Activated CD8-positive, alpha-beta T cell treated with anti-CD3 and anti-CD28 coated beads, Interleukin-2, amount 10 ng/mL, durations not matched to agents 7 days and 5 days (primary cell): ENCODE measurements around the gene SUSD6. TPM values are rescaled to one million over a fixed set of nuclear protein-coding genes. Genes with fewer than 3 reads are reported as not detected.

Source experiments
- ATAC-seq: fragments of 150-1000 bp; cut with Tn5 transposase; one replicate; pipeline ENCODE4 v1.10.0; 2021; ENCODE audit warnings: moderate library complexity
- CTCF ChIA-PET: fragments of 350-600 bp; sonication (Branson Sonifier 250); formaldehyde crosslinking; loops from one replicate; lab custom pipeline; 2021; ENCODE audit warnings: antibody characterized with exemption; lab: Charles Lee
- POLR2A ChIA-PET: fragments of 350-600 bp; sonication (Branson Sonifier 250); formaldehyde crosslinking; loops from one replicate; lab custom pipeline; 2021; ENCODE audit warnings: antibody characterized with exemption; lab: Charles Lee
- DNase-seq: peaks from one replicate; pipeline ENCODE4 v3.0.0-alpha.2; 2020
- H3K27ac Mint-ChIP-seq: one replicate; pipeline ENCODE4 v1.8.0; 2021; ENCODE audit warnings: mild to moderate bottlenecking, mixed read lengths
- H3K27me3 Mint-ChIP-seq: one replicate; pipeline ENCODE4 v1.8.0; 2021; ENCODE audit warnings: low read depth, mixed read lengths
- H3K36me3 Mint-ChIP-seq: one replicate; pipeline ENCODE4 v1.8.0; 2021; ENCODE audit warnings: low read depth, mixed read lengths
- H3K4me1 Mint-ChIP-seq: one replicate; pipeline ENCODE4 v1.8.0; 2021; ENCODE audit warnings: low read depth, mixed read lengths
- H3K4me3 Mint-ChIP-seq: one replicate; pipeline ENCODE4 v1.8.0; 2021; ENCODE audit warnings: mild to moderate bottlenecking, mixed read lengths
- H3K9me3 Mint-ChIP-seq: one replicate; pipeline ENCODE4 v1.8.0; 2022; ENCODE audit warnings: mixed read lengths; ENCODE audit not compliant: insufficient read depth
- total RNA-seq, 2 experiments: library from RNA; stranded (reverse); gene quantifications; one replicate each; pipeline ENCODE4 v1.2.3, GENCODE V29; 2021

Gene SUSD6
- total RNA-seq, 2 experiments from 2014 or later: 40.0 to 43.1 TPM

GRCh38 chr14:69664865-69665526 lies 53.6 kb downstream of the SUSD6 start:
- POLR2A ChIA-PET: no interaction called here
- Mint-ChIP-seq H3K36me3 (peaks cover 77% of the 10 kb centered on the region), H3K27me3 (no peaks in the 10 kb centered on the region), H3K4me3 (no peak overlapping the region), H3K27ac (peak overlapping the region; percentile 50), H3K9me3 (no peaks in the 10 kb centered on the region), H3K4me1 (peaks cover 78% of the 10 kb centered on the region)
- CTCF ChIA-PET: interaction anchor here (0.9 to 1.5 kb wide), 2 partner anchors 10 to 11 kb away, joined by 3 read pairs; no protein-coding TSS in a partner anchor
- DNase-seq (no peak), ATAC-seq (no peak)

- POLR2A ChIA-PET: no interaction called here
- H3K36me3 Mint-ChIP-seq: peaks cover 71% of the 10 kb centered on the region
- peaks cover 78% of the 10 kb centered on the region for H3K4me1 Mint-ChIP-seq
- H3K9me3 Mint-ChIP-seq: no peaks in the 10 kb centered on the region
- H3K4me3 Mint-ChIP-seq: no peak overlapping the region
- H3K27ac Mint-ChIP-seq: peak overlapping the region; percentile 50
- CTCF ChIA-PET: interaction anchor here (0.6 kb wide), 1 partner anchor 85 kb away, joined by 3 read pairs; no protein-coding TSS in a partner anchor
- H3K27me3 Mint-ChIP-seq: no peaks in the 10 kb centered on the region
- no peak for ATAC-seq
- no peak for DNase-seq
Observed at GRCh38 chr14:69665631-69666030, 54.2 kb downstream of the SUSD6 start.

GRCh38 chr14:69666112-69666511 lies 54.7 kb downstream of the SUSD6 start:
- no peak overlapping the region for H3K4me3 Mint-ChIP-seq
- H3K4me1 Mint-ChIP-seq: peaks cover 77% of the 10 kb centered on the region
- no peaks in the 10 kb centered on the region for H3K27me3 Mint-ChIP-seq
- DNase-seq (no peak), ATAC-seq (no peak)
- ChIA-PET POLR2A (no interaction called here), CTCF (no interaction called here)
- H3K36me3 Mint-ChIP-seq: peaks cover 70% of the 10 kb centered on the region
- peak overlapping the region; percentile 5 for H3K27ac Mint-ChIP-seq
- H3K9me3 Mint-ChIP-seq: no peaks in the 10 kb centered on the region

- H3K4me1 Mint-ChIP-seq: peaks cover 77% of the 10 kb centered on the region
- peak overlapping the region; percentile 27 for H3K27ac Mint-ChIP-seq
- ChIA-PET POLR2A (no interaction called here), CTCF (interaction anchor here (1.3 kb wide), 1 partner anchor 56 kb away, joined by 3 read pairs; the partner anchor contains the start of gene SUSD6)
- H3K27me3 Mint-ChIP-seq: no peaks in the 10 kb centered on the region
- no peak for DNase-seq
- peaks cover 65% of the 10 kb centered on the region for H3K36me3 Mint-ChIP-seq
- no peak for ATAC-seq
- H3K4me3 Mint-ChIP-seq: no peak overlapping the region
- H3K9me3 Mint-ChIP-seq: no peaks in the 10 kb centered on the region
Observed at GRCh38 chr14:69666690-69667211, 55.4 kb downstream of the SUSD6 start.

GRCh38 chr14:69667938-69668335 lies 56.5 kb downstream of the SUSD6 start:
- peak overlapping the region; percentile 77 for H3K27ac Mint-ChIP-seq
- H3K4me3 Mint-ChIP-seq: peak overlapping the region; percentile 9
- H3K9me3 Mint-ChIP-seq: no peaks in the 10 kb centered on the region
- no peaks in the 10 kb centered on the region for H3K27me3 Mint-ChIP-seq
- peaks cover 77% of the 10 kb centered on the region for H3K4me1 Mint-ChIP-seq
- ATAC-seq (peak; percentile 10), DNase-seq (no peak)
- peaks cover 56% of the 10 kb centered on the region for H3K36me3 Mint-ChIP-seq
- ChIA-PET POLR2A (interaction anchor here (1.1 to 1.6 kb wide), 2 partner anchors 56 to 99 kb away, joined by 5 read pairs; partner anchors contain the start of genes SRSF5 and SUSD6), CTCF (interaction anchor here (0.6 to 1.3 kb wide), 3 partner anchors 18 to 529 kb away, joined by 3 read pairs; partner anchors contain the start of gene SUSD6)

GRCh38 chr14:69669375-69669774 lies 58.0 kb downstream of the SUSD6 start:
- Mint-ChIP-seq H3K9me3 (no peaks in the 10 kb centered on the region), H3K4me1 (peaks cover 78% of the 10 kb centered on the region), H3K36me3 (peaks cover 46% of the 10 kb centered on the region), H3K4me3 (no peak overlapping the region), H3K27me3 (no peaks in the 10 kb centered on the region), H3K27ac (peak overlapping the region; percentile 60)
- DNase-seq: no peak
- CTCF ChIA-PET: interaction anchor here (0.8 to 2.2 kb wide), 4 partner anchors 16 to 69 kb away, joined by 3 to 6 read pairs (median 4); no protein-coding TSS in a partner anchor
- ATAC-seq: no peak
- POLR2A ChIA-PET: interaction anchor here (0.8 kb wide), 1 partner anchor 21 kb away, joined by 3 read pairs; no protein-coding TSS in a partner anchor

- Mint-ChIP-seq H3K27me3 (no peaks in the 10 kb centered on the region), H3K4me1 (peaks cover 85% of the 10 kb centered on the region), H3K4me3 (no peak overlapping the region), H3K36me3 (peaks cover 39% of the 10 kb centered on the region), H3K9me3 (no peaks in the 10 kb centered on the region), H3K27ac (peak overlapping the region; percentile 7)
- no peak for DNase-seq
- ChIA-PET POLR2A (interaction anchor here (0.9 kb wide), 1 partner anchor 11 kb away, joined by 3 read pairs; no protein-coding TSS in a partner anchor), CTCF (interaction anchor here (0.8 to 2.2 kb wide), 5 partner anchors 17 to 69 kb away, joined by 3 to 6 read pairs (median 4); no protein-coding TSS in a partner anchor)
- ATAC-seq: no peak
Observed at GRCh38 chr14:69670093-69670492, 58.7 kb downstream of the SUSD6 start.

- H3K27ac Mint-ChIP-seq: no peak overlapping the region
- peaks cover 32% of the 10 kb centered on the region for H3K36me3 Mint-ChIP-seq
- no peak overlapping the region for H3K4me3 Mint-ChIP-seq
- ChIA-PET POLR2A (interaction anchor here (0.9 kb wide), 1 partner anchor 12 kb away, joined by 3 read pairs; no protein-coding TSS in a partner anchor), CTCF (interaction anchor here (1.4 to 3.7 kb wide), 3 partner anchors 41 to 56 kb away, joined by 6 to 14 read pairs (median 6); no protein-coding TSS in a partner anchor)
- H3K9me3 Mint-ChIP-seq: no peaks in the 10 kb centered on the region
- no peaks in the 10 kb centered on the region for H3K27me3 Mint-ChIP-seq
- ATAC-seq (no peak), DNase-seq (no peak)
- peaks cover 88% of the 10 kb centered on the region for H3K4me1 Mint-ChIP-seq
Observed at GRCh38 chr14:69671365-69672030, 60.1 kb downstream of the SUSD6 start.

GRCh38 chr14:69672356-69672755 lies 61.0 kb downstream of the SUSD6 start:
- no peak for ATAC-seq
- Mint-ChIP-seq H3K36me3 (peaks cover 31% of the 10 kb centered on the region), H3K27ac (no peak overlapping the region), H3K9me3 (no peaks in the 10 kb centered on the region), H3K27me3 (no peaks in the 10 kb centered on the region), H3K4me3 (no peak overlapping the region), H3K4me1 (peaks cover 87% of the 10 kb centered on the region)
- POLR2A ChIA-PET: interaction anchor here (1.7 kb wide), 1 partner anchor 49 kb away, joined by 4 read pairs; no protein-coding TSS in a partner anchor
- no peak for DNase-seq
- CTCF ChIA-PET: interaction anchor here (1.0 to 3.7 kb wide), 12 partner anchors 13 to 67 kb away, joined by 3 to 16 read pairs (median 4); no protein-coding TSS in a partner anchor

GRCh38 chr14:69673104-69673503 lies 61.7 kb downstream of the SUSD6 start:
- ChIA-PET CTCF (interaction anchor here (0.6 to 3.7 kb wide), 20 partner anchors 10 to 125 kb away, joined by 3 to 16 read pairs (median 4); no protein-coding TSS in a partner anchor), POLR2A (interaction anchor here (0.7 to 2.5 kb wide), 5 partner anchors 22 to 94 kb away, joined by 3 to 10 read pairs (median 4); partner anchors contain the start of genes SRSF5 and SUSD6)
- DNase-seq (peak; percentile 44), ATAC-seq (peak; percentile 48)
- no peaks in the 10 kb centered on the region for H3K27me3 Mint-ChIP-seq
- H3K36me3 Mint-ChIP-seq: peaks cover 28% of the 10 kb centered on the region
- peaks cover 84% of the 10 kb centered on the region for H3K4me1 Mint-ChIP-seq
- no peaks in the 10 kb centered on the region for H3K9me3 Mint-ChIP-seq
- peak overlapping the region; percentile 22 for H3K4me3 Mint-ChIP-seq
- peak overlapping the region; percentile 85 for H3K27ac Mint-ChIP-seq
